ENCODE data around the gene TXK.

TXK gene

DNA sequence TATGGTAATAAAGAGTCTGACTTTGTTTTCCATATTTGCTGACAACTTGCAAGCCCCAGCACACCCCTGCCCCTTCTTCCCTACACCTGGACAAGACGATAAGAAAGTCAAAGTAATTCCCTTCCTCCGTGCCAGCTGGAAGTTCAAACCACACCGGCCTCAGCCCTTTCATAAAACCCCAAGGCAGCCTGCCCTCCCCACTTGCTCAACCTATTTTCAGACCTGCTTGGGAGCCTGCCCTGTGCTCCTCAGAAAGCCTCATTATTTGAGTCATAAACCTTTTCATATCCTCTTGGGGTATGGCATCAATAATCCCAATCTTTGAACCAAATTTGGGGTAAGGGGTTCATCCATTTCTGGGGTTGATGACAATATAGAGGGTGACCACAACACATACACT lies 88.0 kb downstream of the TXK start:
- no peak for DNase-seq

- no peak for DNase-seq
Measured at GRCh38 chr4:48044298-48044697, 89.8 kb downstream of the TXK start.

DNA sequence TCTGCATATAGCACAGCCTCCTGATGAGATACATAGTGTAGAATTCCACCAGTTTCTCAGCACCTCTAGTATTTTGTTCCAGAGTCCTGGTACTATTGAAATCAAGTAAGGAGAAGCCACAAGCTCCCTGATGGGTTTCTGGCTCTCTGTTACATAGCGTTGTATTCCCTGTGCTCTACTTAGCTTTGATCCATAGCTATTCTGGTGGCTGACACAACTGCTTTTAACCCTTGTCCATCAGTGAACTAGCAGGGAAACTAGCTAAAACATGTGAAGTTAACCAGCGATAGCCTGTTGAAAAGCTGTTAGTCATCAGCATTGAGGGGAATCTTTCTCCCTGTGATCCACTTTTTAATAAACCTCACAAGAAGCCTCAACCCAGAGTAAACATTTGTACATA lies 90.5 kb downstream of the TXK start:
- no peak for DNase-seq

GRCh38 chr4:48042979-48043461 lies 91.0 kb downstream of the TXK start:
- DNase-seq, result no peak

- DNase-seq, result no peak
Measured at GRCh38 chr4:48041535-48042137, 92.4 kb downstream of the TXK start.

- DNase-seq, result no peak
Measured at GRCh38 chr4:48039561-48039960, 94.5 kb downstream of the TXK start.

DNA sequence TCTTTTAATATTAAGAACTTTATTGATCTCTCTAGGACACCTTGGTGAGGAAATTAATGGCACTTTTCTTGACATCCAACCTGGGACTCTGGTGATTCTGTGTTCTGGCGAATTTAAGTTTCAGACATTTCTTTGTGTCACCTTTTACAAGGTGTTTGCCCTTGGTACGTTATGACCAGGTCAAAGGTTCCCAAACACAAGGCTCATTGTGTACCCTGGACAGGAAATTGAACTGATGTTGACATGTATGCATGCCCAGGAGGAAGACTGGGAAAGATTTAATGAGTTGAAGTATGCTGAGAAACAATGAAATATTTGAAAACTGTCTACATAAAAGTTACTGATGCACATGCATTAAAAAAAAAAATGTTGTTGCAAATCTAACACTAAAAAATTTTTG lies 95.4 kb downstream of the TXK start:
- no peak for DNase-seq

GRCh38 chr4:48037117-48037462 lies 97.0 kb downstream of the TXK start:
- DNase-seq, result no peak

DNA sequence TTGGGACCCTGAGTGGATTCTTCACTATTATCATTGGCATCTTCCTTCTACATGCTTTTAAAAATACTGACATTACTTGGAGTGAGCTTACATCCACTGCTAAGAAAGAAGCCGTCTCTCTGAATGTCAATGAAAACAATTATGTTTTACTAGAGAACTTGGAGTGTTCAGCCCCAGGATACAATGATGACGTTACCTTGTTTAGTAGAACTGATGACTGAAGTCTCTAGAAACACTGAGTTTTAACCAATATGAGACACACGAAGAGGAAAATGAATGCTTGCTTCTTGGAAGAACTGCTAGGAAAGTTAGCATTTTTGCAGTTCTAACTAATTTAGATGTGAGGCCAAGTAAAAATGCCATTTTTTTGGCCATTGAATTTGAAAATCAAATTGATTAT lies 98.1 kb downstream of the TXK start:
- DNase-seq, result no peak

GRCh38 chr4:48033825-48034413 lies 100.1 kb downstream of the TXK start:
- DNase-seq, result peak; percentile 80 to 89

DNA sequence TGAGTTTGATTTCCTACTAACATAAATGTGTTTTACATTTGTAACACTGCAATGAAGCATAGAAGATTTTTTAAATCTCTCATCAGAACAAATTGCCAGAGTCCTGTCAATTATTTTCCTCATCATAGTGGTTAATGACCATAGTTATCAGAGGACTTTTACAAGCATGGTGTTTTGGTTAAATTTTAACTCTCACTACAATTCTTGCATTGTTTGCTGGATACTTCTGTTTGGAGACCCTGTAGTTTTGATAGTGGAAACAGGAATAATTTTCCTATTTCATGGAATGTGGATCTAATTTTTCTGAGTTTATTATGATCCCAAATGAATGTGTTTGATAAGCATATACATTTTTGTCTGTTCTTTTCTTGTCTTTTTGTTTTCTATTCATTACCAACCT lies 100.6 kb downstream of the TXK start:
- DNase-seq, result no peak

GRCh38 chr4:48032721-48033120 lies 101.3 kb downstream of the TXK start:
- no peak for DNase-seq

DNA sequence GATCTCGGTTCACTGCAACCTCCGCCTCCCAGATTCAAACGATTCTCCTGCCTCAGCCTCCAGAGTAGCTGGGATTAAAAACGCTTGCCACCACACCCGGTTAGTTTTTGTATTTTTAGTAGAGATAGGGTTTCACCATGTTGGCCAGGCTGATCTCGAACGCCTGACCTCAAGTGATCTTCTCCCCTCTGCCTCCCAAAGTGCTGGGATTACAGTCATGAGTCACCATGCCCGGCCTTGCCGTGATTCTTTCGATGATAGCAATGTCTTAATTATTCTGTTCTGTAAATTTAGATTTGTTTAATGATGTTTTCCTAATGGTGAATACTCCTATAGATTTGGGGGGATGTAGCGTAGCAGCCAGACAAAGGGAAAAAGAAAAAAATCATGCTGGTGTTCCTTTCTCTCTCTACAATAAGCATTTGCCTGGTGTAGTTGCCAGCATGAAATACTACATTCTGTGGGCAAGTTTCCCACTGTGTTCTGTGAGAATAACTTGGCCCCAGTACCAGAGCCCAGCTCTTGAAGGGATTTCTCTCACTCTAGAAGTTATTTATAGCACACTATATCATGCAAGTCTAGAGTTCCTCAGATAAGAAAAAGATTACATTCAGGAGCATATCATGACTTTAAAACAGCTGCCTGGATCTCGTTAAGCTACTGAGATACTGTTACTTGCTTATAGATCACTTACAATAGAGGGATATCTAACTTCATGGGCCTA lies 102.1 kb downstream of the TXK start:
- no peak for DNase-seq

DNA sequence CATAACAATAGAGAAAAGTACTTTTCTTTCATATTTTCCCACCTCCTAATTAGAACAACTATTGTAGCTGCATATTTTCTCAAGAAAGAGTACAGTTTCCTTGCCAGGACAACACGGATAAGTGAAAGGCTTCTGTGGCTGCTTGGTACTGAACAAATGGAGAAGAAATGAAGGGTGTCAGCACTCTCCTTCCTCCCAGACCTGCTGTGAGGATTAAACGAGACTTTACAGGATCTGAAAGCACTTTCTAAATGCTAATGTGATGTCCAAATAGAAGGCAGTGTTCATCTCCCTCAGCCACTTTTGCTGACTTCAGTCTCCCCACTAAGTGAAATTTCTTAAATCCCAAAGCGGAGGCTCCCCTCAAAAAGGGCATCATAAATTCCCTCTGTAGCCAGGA lies 103.6 kb downstream of the TXK start:
- no peak for DNase-seq

DNA sequence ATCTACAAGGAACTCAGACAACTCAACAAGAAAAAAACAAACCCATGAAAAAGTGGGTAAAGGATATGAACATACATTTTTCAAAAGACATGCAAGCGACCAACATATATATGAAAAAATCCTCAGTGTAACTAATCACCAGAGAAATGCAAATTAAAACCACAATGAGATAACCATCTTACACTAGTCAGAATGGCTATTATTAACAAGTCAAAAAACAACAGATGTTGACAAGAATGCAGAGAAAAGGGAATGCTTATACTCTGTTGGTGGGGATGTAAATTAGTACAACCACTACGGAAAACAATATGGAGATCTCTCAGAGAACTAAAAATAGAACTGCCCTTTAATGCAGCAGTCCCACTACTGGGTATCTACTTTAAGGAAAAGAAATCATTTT lies 105.4 kb downstream of the TXK start:
- no peak for DNase-seq

DNA sequence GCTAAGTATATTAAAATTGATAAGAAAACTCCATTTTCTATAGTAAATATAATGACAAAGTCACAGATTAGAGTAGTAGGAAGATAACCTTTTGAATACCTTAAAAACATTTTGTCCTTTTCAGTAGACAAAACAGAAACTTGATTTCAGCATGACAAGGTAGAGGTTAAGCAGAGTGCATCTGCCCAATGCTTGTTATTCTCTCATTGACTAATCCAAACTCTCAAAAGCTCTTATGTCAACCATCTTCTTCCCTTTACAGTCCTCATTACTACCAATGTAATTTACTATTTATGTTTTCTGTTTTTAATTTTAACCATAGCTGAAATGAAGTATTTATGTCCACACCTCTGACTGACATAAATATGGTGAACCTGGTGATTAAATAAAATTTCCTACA lies 106.4 kb downstream of the TXK start:
- no peak for DNase-seq

DNA sequence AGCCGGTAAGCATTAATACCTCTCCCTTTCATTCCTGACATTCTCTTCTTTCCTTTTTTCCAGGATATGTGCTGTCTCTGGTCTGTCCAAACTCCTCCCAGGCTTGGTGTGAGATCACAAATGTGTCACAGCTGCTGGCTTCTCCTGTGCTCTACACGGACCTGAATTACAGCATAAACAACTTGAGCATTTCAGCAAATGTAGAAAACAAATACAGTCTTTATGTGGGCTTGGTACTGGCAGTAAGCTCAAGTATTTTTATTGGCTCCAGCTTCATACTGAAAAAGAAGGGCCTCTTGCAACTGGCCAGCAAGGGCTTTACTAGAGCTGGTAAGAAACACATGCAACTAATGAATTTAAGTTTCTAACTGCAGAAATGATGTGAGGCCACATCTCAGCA lies 109.0 kb downstream of the TXK start:
- DNase-seq, result no peak

- no peak for DNase-seq
Measured at GRCh38 chr4:48024522-48024921, 109.5 kb downstream of the TXK start.

DNA sequence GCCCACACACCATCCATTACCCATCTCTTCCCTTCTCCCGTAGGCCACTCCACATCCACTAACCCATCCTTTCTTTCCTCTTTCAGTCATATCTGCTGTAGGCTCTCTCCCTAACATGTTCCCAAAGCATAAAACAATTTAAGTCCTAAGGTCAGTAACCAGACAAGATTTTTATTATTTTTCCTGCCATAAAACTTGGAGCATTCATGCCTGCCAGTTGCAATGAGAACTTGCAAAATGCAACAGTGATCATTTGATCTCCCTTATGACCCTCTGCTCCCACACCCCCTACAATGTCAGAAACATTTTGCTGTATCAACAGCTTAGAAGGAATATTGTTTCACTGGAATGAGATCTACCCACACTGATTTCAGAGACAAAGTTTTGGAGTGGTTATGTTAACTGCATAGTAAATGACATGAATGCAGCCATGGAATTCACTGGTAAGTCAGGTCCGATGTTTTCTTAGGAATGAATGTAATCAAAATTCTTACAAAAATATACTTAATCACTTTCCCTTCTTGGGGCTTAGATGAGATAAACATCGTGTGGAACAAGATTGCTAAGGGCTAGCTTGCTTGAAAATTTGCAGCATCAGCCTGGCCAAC lies 111.8 kb downstream of the TXK start:
- no peak for DNase-seq

GRCh38 chr4:48021100-48021499 lies 113.0 kb downstream of the TXK start:
- DNase-seq, result no peak

- no peak for DNase-seq
Measured at GRCh38 chr4:48018112-48018511, 115.9 kb downstream of the TXK start.

- peak; percentile 8 to 30 for DNase-seq
Measured at GRCh38 chr4:48017108-48017571, 116.9 kb downstream of the TXK start.

All from NCI-H524 (cell line).